Fibroblast of villous mesenchyme (primary cell): Measurements from ENCODE around the gene F13A1. TPM values are rescaled to one million over a fixed set of nuclear protein-coding genes. Genes with fewer than 3 reads are reported as not detected.

Source experiments
- DNase-seq: peaks from one replicate; pipeline ENCODE4 v3.0.0-alpha.2; 2010; ENCODE audit warnings: low read depth
- H3K4me3 ChIP-seq: 2 replicates; pipeline ENCODE4 v1.5.1; 2011; ENCODE audit warnings: low read depth, mild to moderate bottlenecking, low read length
- small RNA-seq: library from RNA; depleted of rRNA; stranded (forward); fragments of <200 nt; gene quantifications from one replicate; pipeline ENCODE3, GENCODE V24; 2012
- total RNA-seq: library from RNA; depleted of rRNA; stranded (reverse); fragments of >200 nt; gene quantifications from 2 replicates; pipeline ENCODE4 v1.2.3, GENCODE V29; 2012
- TF ChIP-seq, protein P1 (sequence below): IDR thresholded peaks from 2 replicates; pipeline ENCODE4 v1.5.1; 2012; ENCODE audit warnings: low read depth, mild to moderate bottlenecking, low read length; ENCODE audit not compliant: insufficient read depth

Gene F13A1
- total RNA-seq, 1 donor: not detected

DNA sequence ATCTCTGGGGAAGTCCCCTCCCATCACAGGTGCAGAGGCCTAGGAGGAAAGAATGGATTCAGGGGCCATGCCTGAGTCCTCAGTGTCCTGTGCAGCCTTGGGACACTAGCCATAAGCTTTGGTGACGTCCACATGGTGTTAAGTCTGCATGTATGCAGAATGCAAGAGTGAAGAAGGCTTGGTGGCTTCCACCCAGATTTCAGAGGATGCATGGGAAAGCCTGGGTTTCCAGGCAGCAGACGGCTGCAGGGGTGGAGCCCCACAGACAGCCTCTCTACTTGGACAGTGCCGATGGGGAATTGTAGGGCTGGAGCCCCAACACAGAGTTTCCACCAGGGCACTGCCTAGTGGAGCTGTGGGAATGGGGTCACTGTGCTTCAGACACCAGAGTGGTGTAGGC, 196.7 kb downstream of the F13A1 start:
- H3K4me3 ChIP-seq: no peak overlapping the region
- DNase-seq: no peak
- TF ChIP-seq, protein P1, sequence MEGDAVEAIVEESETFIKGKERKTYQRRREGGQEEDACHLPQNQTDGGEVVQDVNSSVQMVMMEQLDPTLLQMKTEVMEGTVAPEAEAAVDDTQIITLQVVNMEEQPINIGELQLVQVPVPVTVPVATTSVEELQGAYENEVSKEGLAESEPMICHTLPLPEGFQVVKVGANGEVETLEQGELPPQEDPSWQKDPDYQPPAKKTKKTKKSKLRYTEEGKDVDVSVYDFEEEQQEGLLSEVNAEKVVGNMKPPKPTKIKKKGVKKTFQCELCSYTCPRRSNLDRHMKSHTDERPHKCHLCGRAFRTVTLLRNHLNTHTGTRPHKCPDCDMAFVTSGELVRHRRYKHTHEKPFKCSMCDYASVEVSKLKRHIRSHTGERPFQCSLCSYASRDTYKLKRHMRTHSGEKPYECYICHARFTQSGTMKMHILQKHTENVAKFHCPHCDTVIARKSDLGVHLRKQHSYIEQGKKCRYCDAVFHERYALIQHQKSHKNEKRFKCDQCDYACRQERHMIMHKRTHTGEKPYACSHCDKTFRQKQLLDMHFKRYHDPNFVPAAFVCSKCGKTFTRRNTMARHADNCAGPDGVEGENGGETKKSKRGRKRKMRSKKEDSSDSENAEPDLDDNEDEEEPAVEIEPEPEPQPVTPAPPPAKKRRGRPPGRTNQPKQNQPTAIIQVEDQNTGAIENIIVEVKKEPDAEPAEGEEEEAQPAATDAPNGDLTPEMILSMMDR: no peak

DNA sequence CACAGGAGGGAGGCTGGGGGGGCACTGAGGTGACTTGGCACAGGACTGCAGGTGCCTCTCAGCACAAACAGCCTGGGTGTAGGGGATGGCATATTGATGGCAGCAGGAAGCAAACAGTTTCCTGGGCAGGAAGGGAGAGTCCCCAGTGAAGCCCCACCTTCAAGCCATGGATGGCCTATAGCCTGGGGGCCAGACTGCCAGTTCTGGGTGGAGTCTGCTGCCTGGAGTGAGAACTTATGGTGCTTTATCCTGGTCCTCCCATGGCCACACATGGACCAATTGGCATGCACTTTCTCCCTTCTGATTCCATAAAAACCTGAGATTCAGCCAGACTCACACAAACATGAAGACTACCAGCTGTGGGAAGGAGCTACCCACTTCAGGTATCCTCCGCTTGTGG, 198.5 kb downstream of the F13A1 start:
- H3K4me3 ChIP-seq: no peak overlapping the region
- TF ChIP-seq, protein P1: no peak
- DNase-seq: no peak

DNA sequence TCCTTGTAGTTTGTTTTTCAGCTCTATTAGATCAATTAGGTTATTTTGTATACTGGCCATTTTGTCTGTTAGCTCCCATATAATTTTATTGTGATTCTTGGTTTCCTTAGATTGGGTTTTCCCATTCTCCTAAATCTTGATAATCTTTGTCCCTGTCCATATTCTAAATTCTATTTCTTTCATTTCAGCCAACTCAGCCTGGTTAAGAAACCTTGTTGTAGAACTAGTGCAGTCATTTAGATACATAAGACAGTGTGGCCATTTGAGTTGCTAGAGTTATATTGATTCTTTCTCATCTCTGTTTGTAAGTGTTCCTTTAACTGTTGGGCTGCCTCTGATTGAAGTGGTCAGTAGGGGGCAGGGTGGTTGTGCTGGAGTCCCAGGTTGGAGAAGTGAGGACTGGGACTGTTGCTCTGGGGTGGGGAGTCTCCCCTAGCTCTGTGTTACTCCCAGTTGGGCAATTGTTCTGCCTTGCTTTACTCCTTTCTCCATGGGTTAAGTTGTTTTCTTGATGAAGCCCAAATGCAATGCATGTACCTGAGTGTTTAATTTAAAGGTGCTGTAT, 214.9 kb downstream of the F13A1 start:
- H3K4me3 ChIP-seq: no peak overlapping the region
- no peak for DNase-seq
- TF ChIP-seq, protein P1: no peak

Small RNAs within 50 kb of the gene (small RNA-seq; reads per million reads assigned to genes)
- not detected for gene MIR7853
